ENCODE results near the gene AADAC. TPM values are rescaled to one million over a fixed set of nuclear protein-coding genes. Genes with fewer than 3 reads are reported as not detected.

The AADAC gene
- 10.6 and 48.2 TPM in 2 replicates for total RNA-seq

GRCh38 chr3:151813799-151814198 lies at the start of gene AADAC:
AADAC (plus strand) TSS chr3:151814116; CDS start chr3:151814163, 47 bp downstream.

GRCh38 chr3:151873398-151873797 lies 59.5 kb downstream of the AADAC start, which contains the start of gene SUCNR1:
SUCNR1 (plus strand) TSS chr3:151873643; CDS start chr3:151879893, 6,250 bp downstream.

Other genes with a start within 250 kb of the AADAC start
- not detected in 2 replicates for gene AADACL2, start 80.2 kb upstream of the AADAC start, total RNA-seq
- 41.8 and 70.2 TPM in 2 replicates for gene SUCNR1, start 59.5 kb downstream of the AADAC start, total RNA-seq